Gastrocnemius medialis (tissue), 4 donors: ENCODE measurements around the gene ZNF839.

Source experiments
- CTCF ChIP-seq, 5 experiments: fragments of 450-650 bp in 3 of 5; fragments of 200-600 bp in 2 of 5; sonication (generic) in 2 of 5; IDR thresholded peaks in 4 of 5; conservative IDR thresholded peaks in 1 of 5; 1 replicate in 4 of 5; 2 replicates in 1 of 5; pipeline ENCODE4 v1.5.1; 2016 to 2019; ENCODE audit warnings: antibody characterized with exemption in 5 of 5, mild to moderate bottlenecking in 3 of 5, moderate library complexity in 3 of 5
- POLR2A ChIP-seq, 2 donors: fragments of 450-650 bp; IDR thresholded peaks; one replicate each; pipeline ENCODE4 v1.6.1; 2017; ENCODE audit warnings: antibody characterized with exemption in 2 of 2, mild to moderate bottlenecking in 2 of 2, moderate library complexity in 2 of 2

DNA sequence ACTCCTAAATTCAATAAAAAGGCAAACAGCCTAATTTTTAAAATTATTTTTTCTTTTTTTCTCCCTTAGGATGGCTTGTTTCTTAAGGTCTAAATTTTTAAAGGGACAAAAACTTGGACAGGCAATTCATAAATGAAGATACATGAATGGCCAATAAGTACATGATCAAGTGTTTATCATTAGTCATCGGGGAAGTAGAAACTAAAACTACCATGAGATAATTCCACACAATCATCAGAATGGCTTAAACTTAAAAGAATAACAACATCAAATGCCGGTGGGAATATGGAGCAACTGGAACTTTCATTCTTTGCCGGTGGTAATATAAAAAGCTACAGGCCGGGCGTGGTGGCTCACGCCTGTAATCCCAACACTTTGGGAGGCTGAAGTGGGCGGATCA, 43.7 kb upstream of the ZNF839 start:
- TF ChIP-seq POLR2A (IDR thresholded peaks at IDR 0.05) = no peak
- no peak for TF ChIP-seq CTCF (IDR thresholded peaks at IDR 0.05 in 4 of 5, conservative IDR thresholded peaks at IDR 0.05 in 1 of 5)
